GM21515 (cell line): ENCODE measurements around the gene XPR1.
"Not testable (repeated sequence)": the region's sequence is repeated elsewhere in the genome, so short reads cannot be mapped to it uniquely, and the experiment has no call there.

Source experiments
- ATAC-seq: cut with Tn5 transposase; IDR thresholded peaks from one replicate; pipeline ENCODE4 v1.9.1; 2021; ENCODE audit not compliant: unreplicated experiment

Gene XPR1

DNA sequence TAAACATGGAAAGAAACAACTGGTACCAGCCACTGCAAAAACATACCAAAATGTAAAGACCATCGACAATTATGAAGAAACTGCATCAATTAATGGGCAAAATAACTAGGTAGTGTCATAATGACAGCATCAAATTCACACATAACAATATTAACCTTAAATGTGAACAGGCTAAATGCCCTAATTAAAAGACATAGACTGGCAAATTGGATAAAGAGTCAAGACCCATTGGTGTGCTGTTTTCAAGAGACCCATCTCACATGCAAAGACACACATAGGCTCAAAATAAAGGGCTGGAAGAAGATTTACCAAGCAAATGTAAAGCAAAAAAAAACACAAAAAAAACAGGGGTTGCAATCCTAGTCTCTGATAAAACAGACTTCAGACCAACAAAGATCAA is 201.4 kb downstream of the XPR1 start:
- ATAC-seq = not testable (repeated sequence)

GRCh38 chr1:180836449-180836848 is 204.6 kb downstream of the XPR1 start:
- ATAC-seq = no peak

- no peak for ATAC-seq
These were observed 205.2 kb downstream of the XPR1 start for GRCh38 chr1:180837020-180837419.

- ATAC-seq = no peak
These were observed 206.7 kb downstream of the XPR1 start for GRCh38 chr1:180838535-180838934.

GRCh38 chr1:180839547-180839946 is 207.7 kb downstream of the XPR1 start:
- ATAC-seq = no peak

- ATAC-seq = no peak
These were observed 209.6 kb downstream of the XPR1 start for GRCh38 chr1:180841415-180841814.

DNA sequence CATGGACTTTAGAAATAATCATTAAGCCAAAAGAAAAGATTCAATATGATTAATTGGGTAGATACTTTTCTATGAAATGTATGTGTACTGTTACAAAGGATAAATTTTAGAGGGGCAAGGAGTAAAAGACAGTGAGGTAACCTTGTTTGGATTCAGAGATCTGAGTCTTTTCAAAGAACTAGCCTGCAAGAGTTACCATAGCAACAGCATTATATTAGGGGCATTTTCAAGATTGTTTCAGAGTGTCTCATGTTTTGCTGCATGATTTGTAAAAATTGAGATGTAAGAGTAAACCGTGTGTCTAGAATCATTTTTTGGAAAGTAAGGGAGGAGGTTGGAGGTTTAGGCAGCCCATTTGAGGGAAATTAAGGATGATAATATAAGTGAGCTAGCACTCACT is 210.2 kb downstream of the XPR1 start:
- ATAC-seq = no peak

DNA sequence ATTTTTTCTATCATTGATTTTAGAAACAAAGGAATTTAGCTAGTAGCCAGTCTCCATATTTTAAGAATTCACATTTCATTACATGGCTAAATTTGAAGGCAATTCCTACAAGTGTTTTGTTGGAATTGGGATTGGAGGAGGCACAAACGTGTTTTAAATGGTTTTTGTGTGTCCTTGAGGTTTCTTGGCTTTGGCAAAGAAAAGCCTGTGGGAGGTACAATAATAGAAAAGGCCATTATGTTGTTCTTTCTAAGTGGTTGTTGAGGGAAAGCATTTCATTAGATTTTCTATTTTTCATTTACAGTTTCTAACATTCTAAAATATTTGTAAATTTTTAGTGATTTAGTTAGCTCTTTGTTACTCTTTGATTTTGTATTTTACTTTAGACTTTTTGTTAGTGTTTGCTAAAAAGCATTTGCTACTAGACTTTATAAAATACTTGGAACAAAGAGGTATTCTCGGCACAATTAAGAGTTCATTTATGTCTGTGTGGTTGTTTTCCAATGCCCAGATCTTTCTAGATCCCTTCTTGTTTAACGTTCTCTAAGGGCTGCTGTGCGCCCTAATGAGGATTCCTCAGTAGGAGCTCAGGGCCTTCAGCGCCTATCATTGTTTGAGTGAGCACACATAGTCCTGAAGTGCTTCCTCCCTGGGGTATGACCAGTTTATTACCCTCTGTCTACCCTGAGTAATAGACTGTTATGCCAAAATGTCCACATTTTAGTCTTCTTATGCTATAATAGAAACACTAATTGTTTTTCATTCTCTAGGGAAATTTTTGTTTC is 210.9 kb downstream of the XPR1 start:
- no peak for ATAC-seq

DNA sequence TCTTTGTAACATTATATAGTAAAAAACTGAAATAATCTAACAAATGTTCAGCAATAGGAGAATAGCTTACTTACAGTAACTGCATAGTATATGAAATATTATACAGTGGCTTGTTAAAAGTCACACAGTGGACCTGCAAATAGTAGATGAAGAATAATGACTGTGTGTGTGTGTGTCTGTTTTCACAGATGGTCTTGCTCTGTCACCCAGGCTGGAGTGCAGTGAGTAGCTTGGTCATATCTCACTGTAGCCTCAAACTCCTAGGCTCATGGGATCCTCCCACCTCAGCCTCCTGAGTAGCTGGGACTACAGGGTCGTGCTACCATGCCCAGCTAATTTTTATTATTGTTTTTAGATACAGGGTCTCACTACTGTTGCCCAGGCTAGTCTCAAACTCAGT is 213.5 kb downstream of the XPR1 start:
- ATAC-seq = no peak

DNA sequence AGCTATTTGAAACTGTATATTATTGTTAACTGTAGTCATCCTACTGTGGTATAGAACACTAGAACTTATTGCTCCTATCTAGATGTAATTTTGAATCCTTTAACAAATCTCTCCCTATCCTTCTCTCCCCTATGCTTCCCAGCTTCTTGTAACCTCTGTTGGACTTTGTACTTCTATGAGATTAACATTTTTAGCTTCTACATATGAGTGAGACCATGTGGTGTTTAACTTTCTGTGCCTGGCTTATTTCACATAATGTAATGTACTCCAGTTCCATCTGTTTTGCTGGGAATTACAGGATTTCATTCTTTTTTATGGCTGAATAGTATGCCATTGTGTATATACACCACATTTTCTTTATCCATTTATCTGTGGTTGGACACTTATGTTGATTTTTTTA is 216.4 kb downstream of the XPR1 start:
- ATAC-seq = no peak

- peak; percentile 68 for ATAC-seq
These were observed 217.4 kb downstream of the XPR1 start for GRCh38 chr1:180849031-180849775.

DNA sequence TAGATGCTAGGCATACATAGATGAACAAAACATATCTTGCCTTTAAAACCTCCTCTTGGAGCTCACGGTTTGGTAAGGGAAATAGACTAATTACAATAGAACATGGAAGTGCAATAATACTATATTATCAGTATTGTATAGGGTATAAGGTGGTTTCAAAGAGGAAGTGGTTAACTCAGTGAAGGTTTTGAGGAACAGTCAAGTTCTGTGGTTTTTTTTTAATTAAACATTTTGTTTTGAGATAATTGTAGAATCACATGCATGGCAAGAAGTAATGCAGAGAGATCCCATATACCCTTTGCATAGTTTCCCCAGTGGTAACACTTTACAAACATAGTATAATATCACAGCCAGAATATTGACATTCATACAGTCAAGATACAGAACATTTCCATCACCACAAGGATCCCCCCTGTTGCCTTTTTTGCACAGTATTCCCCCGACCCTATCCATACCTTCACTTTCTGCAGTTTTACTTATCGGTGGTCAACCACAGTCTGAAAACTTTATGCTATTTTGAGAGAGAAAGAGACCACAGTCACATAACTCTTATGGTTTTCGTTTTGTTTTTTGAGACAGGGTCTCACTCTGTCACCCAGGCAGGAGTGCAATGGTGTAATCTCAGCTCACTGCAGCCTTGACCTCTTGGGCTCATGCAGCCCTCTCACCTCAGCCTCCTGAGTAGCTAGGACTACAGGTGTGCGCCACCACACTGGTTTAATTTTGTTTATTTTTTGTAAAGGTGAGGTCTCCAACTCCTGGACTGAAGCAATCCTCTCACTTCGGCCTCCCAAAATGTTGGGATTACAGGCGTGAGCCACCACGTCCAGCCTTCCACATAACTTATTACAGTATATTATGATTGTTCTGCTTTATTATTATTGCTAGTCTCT is 220.4 kb downstream of the XPR1 start:
- no peak for ATAC-seq

- ATAC-seq = no peak
These were observed 222.2 kb downstream of the XPR1 start for GRCh38 chr1:180854001-180854400.

GRCh38 chr1:180854456-180854855 is 222.6 kb downstream of the XPR1 start:
- no peak for ATAC-seq

GRCh38 chr1:180857947-180858725 is 226.3 kb downstream of the XPR1 start:
- not testable (repeated sequence) for ATAC-seq

DNA sequence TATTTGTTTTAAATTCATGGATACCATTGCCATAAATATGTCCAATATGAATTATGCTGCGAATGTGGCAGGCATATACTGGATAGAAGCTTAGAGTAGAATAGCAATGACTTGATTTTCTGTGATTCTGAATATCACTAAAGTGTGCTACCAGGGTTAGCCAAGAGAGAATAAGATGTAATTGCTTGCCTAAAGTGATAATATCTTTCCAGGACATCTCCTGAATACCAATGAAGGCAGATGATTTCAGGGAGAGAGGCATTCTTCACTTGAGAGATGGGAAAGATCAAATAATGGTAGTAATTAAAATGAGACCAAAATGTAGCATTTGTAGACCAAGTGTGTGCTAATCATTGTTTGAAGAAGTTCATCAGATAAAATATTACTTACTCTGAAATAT is 227.5 kb downstream of the XPR1 start:
- no peak for ATAC-seq

- ATAC-seq = no peak
These were observed 228.7 kb downstream of the XPR1 start for GRCh38 chr1:180860535-180860934.

- no peak for ATAC-seq
These were observed 230.5 kb downstream of the XPR1 start for GRCh38 chr1:180862305-180862704.

DNA sequence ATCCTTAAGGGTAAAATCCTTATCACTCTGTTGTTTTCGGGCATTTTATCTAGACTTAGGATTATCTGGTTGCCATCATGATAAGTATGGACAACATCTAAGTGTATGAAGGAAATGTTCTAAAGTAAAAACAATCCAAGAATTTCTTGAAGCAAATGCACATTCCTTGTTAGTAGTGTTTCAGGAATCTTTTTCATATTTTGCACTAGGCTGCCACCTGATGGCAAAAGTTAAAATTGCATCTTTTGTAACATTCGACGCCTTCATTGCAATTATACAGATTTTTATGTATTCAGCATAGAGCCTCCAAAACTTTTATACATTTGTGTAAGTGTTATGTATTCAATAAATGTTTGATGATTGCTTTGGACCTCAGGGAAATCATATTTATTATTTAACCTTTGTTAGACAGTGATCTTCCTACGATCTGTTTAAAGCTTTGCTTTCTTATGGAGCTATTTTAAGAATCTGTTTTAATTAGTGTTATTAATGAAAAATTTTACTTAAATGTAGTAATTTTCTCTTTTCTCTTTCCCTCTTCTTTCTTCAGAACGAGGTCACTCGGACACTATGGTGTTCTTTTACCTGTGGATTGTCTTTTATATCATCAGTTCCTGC is 231.4 kb downstream of the XPR1 start:
- no peak for ATAC-seq

DNA sequence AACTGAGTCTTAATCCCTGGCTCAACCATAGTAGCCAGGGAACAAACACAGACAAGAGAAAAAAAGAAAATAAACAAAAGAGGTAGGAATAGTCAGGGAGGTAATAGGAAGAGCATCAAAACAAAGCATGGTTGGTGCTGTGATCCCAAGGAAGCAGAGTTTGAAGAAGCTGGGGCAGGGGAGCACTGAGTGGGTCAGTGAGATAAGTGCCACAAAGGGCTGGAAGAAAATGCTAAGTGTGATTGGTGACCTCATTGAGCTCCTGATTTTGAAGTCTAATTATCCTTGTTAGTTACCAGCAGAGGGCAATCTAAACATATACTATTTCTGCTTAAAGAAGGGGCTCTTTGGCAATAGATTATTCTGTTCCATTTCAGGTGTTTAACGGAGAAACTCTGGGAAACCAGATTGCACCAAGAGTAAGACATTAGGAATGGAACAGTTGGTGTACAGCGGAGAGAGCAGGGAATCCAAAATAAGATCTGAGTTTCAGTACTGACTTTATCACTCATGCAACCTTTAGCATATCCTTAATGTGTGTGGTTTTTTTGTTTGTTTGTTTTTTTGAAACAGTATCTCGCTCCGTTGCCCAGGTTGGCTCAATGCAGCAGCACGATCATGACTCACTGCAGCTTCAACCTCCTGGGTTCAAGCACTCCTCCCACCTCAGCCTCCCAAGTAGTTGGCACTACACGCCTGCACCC is 250.1 kb downstream of the XPR1 start:
- ATAC-seq = peak; percentile 48
